Stimulated activated CD4-positive, alpha-beta T cell treated with anti-CD3 and anti-CD28 coated beads, Interleukin-15, amount 100 ng/mL, for 24 hours (primary cell): ENCODE results near the gene SETD9.

Experiments
- DNase-seq: peaks from one replicate; pipeline ENCODE4 v3.0.0-alpha.2; 2020

SETD9 gene

DNA sequence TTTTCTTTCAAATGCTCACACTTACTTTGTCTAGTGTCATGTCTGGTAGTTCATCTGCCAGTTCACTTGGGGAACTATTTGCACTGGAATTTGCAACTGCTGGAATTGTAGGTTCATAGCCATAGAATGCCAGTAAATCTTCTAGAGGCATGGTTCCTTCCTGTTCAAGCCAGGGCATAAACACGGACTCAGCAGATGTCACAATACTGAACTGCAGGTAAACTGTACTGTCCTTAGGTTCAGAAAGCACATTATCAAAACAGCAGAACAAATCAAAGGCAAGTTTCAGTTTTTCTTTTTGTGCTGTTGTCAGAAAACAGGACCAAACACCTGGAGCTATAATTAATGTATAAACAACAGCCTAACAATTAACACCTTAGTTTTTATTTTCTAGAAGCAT is 29.5 kb downstream of the SETD9 start:
- DNase-seq = no peak

DNA sequence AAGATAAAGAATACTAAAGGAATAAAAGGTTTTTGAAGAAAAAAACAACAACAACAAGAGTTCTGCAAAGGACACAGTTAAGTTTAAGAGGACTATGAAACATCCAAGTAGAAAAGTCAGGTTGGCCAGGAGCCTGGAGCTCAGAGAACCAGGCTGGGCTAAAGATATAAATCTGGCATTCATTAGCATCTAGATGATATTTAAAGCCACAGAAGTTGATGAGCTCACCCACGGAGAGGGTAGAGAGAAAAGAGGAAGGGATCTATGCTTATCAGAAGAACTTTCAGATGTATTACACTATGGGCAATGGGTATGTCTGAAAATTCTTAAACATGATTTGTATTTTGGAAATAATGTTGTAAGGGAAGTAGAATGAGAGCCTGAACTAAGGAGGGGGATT is 32.6 kb downstream of the SETD9 start:
- DNase-seq = no peak

DNA sequence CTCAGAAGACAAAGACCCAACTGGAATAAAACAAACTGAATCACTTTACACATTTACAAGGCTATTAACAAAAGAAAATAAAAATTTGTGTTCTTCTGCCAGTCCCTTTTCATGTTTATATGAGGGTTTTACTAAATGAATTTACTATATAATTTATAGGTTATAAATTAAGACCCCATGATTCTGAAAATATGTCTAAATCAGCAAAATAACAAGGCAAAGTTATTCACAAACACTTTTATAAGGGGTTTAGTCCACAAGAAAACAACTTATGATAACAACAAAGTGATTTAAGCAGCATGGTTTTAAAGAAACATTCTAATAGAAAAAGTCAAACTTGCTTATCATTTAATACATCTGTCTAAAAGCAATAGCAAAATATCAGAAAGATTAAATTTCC is 37.7 kb downstream of the SETD9 start:
- DNase-seq = no peak

DNA sequence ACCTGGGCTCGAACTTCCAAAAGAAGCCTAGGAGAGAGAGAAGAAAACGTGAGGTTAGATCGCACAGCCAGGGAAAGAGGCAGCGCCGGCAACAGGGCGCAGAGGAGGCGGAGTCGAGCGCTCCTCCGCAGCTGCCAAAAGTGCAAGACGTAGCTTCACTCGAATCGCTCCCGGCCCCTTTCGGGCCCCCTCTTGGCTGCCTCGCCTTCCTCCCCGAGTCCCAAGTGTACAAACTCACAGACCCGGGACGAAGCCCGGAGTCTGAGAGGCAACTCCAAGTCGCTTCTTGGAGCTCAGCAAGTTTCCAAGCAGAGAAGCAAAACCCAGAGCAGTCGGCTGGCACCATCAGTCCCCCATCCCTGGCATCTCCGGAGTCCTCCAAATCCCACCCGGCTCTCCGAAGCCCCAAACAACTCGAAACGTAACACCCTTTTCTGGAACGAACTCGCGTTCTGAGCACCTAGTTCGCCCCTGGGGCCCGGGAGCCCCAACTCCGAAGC is 41.3 kb downstream of the SETD9 start:
- peak; percentile 73 for DNase-seq

DNA sequence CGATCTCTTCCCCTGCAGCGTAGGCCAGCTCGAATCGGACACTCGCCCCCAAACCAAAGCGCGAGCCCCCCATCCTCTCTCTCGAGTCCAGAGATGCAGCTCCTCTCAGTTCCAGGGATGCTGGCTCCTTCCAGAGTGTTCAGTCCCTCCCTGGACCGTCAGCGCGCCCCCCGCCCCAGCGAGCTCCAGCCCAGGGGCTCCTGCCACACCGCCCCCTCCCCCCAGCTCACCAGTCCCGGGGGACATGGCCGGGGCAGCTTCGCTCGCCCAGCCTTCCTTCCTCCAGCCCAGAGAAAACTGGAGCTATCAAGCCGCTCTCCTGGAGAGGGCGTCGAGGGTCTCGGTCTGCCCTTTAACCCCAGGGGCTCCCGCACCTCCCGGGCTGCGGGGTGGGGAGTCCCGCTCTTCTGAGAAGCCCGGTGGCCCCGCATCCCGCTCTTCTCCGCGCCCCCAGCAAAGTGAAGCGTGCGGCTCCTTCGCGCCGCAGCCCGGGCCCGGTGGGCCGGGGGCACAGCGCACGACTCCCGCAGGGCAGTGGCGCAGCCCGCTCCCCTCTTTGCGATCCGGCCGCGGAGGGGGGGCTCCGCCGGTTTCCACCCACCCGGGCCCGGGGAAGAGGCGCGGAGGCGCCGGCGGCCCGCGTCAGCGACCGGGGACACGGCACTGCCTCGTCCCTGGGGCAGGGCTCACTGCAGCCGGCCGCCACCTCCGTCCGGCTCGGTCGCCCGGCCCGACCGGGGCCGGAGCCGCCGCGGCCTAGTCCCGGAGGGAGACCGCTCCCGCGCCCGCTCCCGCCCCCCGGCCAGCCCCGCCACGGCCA is 41.9 kb downstream of the SETD9 start:
- DNase-seq = peak; percentile 40

DNA sequence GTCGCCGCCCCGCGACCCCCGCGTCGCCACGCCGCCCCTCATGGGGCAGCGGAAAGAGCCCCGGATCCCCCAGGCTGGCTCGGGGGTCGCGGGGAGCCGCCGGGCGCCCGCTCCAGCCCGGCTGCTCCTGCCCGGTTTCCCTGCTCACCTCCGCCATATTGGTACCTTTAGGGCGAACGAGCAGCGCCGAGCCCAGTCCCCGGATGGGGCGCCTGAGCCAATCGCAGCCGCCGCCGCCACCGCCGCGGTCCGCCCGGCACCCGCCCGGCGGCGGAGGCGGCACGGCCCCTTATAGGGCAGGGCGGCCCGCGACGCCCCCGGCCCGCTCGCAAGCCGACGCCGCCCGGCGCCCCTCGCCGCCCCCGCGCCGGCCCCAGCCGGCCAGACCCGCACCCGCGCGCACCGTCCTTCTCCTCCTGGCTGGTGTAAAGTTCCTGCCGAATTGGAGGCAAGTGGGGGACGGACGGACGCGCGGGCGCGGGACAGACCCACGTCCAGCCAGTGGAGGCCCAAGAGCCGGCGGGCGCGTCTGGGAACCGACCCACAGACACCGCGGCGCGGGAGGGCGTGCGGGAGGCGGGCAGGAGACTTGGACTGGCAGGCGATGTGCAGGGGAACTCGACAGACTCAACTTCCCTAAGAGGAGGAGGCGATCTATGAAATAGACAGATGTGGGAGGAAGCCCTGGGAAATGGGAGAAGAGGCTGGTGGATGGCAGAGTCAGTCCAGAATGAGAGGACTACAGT is 42.7 kb downstream of the SETD9 start, which contains the start of gene MIER3:
MIER3 (minus strand) TSS at position 178 of the 746 bp plus-strand sequence; CDS start at position 157, 21 bp downstream.
- peak; percentile 87 for DNase-seq

DNA sequence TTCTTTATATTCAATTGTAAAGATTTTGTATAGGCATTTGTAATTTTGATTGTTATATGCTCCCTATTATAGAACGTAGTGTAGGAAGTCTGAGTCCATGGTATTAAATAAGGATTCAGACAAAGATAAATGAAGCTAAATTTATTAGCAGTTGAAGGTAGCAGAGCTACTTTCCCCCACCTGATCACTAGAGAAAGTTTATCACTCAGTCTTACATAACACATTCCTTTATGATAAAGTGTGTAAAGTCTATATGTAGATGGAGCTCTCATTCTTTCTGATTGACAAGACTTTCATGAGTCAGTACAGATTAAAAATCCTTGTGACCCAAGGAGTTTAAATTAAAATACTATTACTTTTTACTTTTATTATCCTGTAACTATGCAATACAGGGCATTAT is 44.9 kb downstream of the SETD9 start:
- no peak for DNase-seq

DNA sequence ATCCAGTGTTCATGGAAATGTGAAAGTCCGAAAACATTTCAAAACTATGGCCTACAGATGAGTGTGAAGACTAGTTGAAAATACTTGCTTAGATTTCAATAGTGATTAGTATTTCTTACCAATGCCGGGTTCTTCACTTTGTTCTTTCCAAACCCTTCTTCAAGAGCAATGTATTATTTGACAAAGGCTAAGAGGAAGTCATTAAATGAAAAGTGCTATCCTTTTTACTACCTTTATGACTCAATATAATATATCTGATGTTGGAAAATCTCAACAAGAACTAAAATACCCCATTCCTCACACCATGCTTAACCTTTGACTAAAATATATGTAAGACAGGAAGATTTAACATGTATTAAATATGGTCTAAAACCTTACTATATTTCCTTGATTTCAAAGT is 49.2 kb downstream of the SETD9 start:
- no peak for DNase-seq

DNA sequence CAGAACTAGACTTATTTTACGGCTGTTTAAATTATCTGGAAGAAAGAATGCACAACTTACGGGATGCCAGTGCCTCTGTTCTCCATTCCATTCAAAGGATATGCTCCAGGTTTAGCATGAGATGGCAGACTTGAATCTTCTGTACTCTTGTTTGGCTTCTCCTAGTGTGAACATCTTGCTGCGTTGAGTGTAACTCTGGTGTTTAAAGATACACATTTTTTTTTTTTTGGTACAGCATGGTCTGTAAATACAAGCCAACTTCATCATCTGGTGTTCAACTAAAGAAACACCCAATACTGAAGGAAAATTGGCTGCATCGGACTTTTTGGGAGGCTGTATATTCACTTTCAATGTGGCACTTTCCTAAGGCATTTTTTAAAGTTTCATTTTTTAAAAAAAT is 49.9 kb downstream of the SETD9 start:
- DNase-seq = no peak

DNA sequence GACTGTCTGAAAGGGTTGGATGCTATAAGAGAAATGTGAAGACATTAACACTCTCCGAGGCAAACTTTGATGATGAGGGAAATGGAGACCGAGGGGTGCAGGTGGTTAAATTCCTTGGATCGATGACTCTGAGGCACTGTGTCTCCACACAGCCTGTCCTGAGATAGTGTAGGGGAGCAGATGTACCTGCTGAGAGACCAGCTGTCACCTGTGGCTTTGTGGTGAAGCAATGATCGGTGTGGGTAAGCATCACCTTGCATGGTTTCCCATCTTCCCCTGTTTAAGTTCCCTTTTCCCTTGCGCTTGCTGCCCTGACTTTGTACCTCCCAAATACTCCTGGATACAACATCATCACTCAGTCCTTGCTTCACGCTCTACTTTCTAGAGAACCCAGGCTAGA is 52.4 kb downstream of the SETD9 start:
- DNase-seq = no peak

DNA sequence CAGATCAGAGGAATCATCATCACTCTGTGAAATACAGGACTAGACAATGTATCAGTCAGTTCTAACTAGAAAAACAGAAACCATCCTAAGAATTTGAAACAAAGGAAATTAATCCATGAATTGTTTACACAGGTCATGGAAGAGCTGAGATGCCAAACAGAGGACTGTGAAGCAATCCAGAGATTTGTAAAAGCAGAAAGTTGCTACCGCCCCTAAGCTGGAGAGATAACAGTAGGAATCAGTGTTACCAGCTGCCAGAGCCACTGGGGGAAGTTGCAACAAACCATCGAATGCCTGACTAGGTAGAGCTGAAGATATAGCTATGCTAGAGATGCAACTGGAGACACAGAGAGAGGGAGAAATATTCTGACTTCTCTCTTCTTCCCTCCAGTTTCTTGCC is 52.9 kb downstream of the SETD9 start:
- DNase-seq = no peak

DNA sequence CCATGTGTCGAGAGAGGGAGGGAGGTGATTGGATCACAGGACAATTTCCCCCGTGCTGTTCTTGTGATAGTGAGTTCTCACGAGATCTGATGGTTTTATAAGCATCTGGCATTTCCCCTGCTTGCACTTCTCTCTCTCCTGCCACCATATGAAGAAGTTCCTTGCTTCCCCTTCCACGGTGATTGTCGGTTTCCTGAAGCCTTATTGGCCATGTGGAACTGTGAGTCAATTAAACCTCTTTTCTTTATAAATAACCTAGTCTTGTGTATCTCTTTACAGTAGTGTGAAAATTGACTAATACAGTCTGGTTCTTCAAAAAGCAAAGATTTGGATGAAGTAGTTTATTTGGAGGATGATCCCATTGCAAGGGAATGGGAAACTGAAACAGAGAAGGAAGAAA is 53.9 kb downstream of the SETD9 start:
- no peak for DNase-seq

DNA sequence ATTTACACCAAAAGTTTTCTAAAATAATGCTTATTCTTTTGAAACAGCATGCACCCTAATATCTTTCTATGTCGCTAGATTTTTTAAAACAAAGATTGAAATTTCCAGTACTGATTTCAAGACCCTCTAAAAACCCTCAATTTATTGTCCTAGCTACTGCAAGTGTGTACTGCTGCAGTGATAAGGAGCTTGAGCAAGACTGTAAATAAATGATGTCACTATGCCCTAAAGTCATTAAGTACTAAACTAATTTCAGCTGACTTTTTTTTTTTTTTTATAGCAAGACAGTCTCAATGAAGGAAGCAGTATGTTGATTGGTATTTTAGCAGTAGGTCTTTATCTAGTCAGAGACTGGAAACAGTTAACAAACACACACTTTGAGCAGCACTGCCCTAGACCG is 54.8 kb downstream of the SETD9 start:
- DNase-seq = no peak
